Activated CD4-positive, CD25-positive, alpha-beta regulatory T cell treated with anti-CD3 and anti-CD28 coated beads, Interleukin-2, amount 50 U/mL, for 72 hours (primary cell): ENCODE data around the gene REEP1.
"Not testable (repeated sequence)": the region's sequence is repeated elsewhere in the genome, so short reads cannot be mapped to it uniquely, and the experiment has no call there.

Experiments used
- DNase-seq: peaks from one replicate; pipeline ENCODE4 v3.0.0; 2021

Gene REEP1

DNA sequence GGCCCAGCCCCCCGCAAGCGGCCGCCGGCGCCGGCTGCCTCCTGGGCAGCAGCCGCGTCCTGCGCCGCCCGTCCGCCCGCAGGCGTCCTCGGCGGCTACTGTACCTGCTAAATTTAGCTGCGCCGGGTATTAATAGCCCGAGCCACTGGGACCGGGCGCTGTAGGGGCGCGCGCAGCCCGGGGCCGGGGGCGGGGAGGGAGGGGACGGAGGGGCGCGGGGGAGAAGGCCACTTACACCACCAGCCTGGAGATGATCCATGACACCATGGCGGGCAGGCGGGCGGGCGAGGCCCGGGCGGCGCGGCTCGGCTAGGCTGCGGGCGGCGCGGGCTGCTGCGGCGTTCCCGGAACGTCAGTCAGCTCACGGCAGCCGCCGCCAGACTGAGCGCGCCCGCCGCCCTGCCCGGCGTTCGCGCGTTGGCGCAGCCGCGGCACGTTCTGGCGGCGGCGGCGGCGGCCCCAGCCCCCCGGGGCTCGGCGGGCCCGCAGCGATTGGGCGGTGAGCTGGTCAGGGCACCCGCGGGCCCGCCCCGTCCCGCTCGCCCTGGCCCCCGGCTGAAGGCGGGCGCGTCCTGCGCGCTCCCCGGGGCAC is at the start of gene REEP1:
Gene REEP1 (minus strand): TSS at position 383 of the 592 bp plus-strand sequence. CDS start 116 bp downstream, at position 267.
- DNase-seq = no peak

GRCh38 chr2:86383844-86384243 is 46.4 kb upstream of the REEP1 start:
- DNase-seq = no peak

GRCh38 chr2:86382698-86383097 is 45.3 kb upstream of the REEP1 start:
- no peak for DNase-seq

GRCh38 chr2:86382108-86382507 is 44.7 kb upstream of the REEP1 start:
- no peak for DNase-seq

DNA sequence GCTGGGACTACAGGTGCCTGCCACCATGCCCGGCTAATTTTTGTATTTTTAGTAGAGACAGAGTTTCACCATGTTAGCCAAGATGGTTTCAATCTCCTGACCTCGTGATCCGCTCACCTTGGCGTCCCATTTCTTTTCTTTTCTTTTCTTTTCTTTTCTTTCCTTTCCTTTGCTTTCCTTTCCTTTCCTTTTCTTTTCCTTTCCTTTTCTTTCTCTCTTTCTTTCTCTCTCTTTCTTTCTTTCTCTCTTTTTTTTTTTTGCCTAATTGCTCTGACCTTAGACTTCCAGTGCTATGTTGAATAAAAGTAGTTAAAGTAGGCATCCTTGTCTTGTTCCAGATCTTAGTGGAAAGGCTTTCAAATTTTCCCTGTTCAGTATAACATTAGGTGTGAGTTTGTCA is 41.0 kb upstream of the REEP1 start:
- no peak for DNase-seq

- no peak for DNase-seq
These were observed 38.2 kb upstream of the REEP1 start for GRCh38 chr2:86375623-86376022.

DNA sequence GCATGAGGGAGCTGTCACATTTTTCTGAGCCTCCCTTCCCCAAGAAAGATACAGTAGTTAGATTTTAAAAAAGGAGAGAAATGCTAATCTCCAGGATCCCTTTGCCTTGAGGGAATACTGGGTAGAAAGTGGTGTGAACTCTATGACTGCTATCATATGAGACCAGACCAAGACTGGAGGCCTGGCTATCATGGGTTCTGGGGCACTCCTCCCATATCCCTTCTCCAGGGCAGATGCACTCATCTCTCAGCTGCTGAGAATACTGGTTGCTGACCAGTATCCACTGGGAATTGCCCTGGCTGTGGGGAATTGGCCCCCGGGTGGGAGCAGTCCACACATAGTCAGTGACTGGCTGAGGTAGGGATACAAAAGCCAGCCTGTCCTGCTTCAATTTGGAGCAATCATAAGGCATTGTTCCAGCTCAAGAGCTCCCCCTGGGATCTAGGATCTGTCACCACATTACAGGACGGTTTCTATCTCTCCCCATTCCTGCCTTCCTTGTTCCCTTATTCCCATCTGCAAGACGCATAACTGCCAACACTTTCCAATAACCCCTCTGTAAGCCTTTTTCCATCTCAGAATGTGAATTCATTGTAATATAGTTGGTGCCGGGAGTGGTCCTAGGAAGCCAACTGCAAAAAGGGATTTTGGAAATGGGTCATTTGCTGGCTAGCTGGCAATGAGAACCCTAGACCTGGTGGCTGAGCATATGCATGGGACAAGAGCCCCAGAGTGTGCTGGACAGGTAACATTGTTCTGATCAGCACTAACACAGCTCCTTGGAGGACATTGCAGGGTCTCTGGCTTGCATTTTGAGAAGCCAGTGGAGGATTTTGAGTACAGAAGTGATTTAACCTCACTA is 35.4 kb upstream of the REEP1 start:
- DNase-seq = no peak

DNA sequence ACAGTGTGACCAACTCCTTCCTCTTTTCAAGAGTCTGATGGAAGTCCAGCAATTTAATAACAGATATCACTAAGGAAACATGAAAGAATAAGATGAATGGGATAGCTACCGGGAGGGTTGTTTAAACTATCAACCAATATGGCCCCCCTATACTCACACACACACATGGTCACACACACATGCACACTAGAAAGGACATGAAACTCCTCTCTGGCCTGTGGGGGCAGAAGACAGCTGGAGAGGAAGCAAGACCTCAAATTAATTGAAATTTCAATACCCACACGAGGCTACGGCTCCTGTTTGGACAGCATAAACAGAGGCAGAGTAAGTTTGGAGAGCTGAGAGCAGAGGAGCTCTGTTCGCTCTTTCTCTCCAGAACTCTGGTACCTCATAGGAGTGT is 34.7 kb upstream of the REEP1 start:
- DNase-seq = no peak

DNA sequence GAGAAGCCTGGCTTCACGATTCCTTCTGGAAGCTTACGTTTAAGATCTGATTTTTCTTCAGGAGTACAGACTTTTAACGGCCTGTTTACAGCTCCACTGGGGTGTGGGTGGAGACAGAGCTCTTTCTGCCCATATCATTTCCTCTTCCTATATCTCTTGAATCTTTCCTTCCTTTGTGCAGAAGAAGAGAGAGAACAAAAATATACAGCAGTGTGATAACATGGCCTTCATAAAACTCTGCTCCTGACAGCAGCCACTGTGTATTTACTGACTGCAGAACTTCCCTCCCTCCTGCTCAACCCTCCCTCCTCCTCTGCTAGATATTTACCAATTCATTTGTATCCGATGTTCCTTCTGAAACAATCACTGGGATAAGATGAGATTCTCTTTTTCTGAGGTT is 34.1 kb upstream of the REEP1 start:
- no peak for DNase-seq

DNA sequence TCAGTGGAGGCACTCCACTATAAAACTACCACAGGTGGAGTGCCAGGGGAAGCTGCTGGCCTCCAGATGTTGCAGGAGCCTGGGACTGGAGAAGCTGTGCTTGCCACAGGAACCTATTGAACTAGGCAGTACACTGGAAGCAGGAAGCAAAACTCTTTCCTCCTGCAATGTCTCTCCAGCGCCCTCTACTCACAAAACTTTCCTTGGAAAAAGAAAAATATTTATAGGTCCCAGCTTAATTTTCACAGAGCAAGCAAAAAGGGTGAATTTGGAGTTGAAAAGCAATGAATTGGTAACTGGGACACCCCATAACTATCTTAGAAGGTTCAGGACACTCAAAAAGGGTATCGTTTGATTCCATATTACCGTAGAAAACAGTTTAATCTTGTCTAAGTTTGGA is 33.2 kb upstream of the REEP1 start:
- DNase-seq = no peak

DNA sequence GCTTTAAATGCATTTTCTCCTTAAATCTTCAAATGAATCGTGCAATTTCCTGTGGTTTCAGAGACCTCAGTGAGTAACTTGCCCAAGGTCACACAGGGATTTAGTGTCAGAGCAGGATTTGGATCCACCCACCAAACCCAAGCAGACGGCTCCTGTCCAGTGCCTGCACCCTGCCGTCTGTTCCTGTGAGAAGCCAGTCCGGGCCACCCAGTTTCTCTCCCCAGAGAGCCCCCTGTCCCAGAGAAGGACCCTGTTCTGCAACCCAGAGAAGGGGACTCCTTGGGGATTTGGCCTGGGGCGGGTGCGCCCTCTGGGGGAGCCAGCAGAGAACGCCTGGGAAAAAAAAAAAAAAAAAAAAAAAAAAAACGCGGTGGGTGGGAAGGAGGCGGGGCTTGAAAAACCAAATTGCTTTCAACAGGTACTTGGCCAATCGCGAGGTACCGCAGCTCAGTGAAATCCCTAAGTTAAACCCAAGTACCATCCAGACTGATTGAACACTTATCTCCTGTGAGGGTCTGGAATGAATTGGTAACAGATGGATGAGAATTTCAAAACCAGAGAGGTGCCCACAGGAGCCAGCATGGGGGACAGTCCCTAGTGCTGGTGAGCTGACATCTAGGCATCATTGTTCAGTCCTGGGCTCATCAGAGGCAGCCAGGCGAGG is 30.9 kb upstream of the REEP1 start:
- peak; percentile 34 for DNase-seq

DNA sequence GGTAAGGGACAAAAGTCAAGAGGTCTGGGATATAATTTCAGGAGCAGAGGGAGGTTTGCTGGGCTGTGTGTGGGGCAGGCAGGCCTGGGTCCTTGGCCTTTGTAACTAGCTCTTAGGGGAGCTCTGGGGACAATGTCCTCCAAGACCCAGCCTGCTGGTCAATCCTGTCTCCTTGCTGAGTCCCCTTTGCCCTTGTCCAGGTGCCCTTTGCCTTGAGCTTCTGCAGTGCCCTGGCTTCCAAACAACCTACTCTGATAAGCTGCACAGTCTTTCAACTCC is 30.0 kb upstream of the REEP1 start:
- no peak for DNase-seq

- no peak for DNase-seq
These were observed 29.4 kb upstream of the REEP1 start for GRCh38 chr2:86366651-86367498.

DNA sequence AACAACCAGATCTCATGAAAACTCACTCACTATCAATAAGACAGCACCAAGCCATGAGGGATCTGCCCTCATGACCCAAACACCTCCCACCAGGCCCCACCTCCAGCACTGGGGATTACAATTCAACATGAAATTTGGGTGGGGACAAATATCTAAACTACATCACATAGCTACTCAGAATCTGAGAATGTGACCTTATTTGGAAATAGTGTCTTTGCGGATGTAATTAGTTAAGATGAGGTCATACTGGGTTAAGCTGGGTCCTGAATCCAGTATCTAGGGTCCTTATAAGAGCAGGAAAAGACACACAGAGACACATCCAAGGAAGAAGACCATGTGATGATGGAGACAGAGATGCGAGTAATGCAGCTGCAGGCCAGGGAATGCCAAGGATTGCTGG is 27.5 kb upstream of the REEP1 start:
- DNase-seq = no peak

DNA sequence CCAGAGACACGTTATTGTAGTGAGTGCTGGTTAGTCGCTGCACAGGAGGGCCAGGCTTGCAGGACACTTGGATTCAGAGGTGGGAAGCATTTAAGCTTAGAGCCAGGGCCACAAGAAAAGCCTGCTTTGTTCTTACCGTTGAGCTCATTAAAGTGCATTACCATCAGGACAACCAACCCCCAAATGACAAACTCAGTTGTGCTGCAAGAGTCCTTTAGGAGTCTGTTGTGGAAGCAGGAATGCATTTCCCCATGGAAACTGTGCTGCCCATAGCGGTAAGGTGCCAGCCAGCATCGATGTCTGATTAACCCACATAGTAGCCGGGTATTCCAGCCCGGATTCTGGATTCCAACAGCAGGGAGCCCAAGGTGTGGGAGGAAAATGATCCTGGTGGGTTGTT is 23.4 kb upstream of the REEP1 start:
- DNase-seq = no peak

DNA sequence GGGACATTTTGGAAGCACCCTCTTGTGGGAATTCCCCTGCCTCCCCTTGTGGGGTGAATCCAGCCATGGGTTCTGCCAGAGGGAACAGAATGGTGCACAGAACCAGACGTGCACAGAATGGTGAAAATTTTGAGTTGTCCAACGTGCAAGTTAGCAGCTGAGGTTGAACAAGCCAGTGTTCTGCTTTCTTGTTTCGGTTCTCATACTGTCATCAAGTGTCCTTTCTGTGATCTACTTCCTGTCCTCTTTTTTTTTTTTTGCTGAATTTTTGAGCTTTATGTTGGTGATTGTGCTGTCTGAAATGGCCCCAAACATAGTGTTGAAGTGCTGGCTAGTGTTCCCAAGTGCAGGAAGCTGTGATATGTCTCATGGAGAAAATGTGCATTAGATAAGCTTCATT is 21.5 kb upstream of the REEP1 start:
- DNase-seq = no peak

- DNase-seq = no peak
These were observed 20.1 kb upstream of the REEP1 start for GRCh38 chr2:86357392-86357963.

- no peak for DNase-seq
These were observed 15.3 kb upstream of the REEP1 start for GRCh38 chr2:86352727-86353221.

DNA sequence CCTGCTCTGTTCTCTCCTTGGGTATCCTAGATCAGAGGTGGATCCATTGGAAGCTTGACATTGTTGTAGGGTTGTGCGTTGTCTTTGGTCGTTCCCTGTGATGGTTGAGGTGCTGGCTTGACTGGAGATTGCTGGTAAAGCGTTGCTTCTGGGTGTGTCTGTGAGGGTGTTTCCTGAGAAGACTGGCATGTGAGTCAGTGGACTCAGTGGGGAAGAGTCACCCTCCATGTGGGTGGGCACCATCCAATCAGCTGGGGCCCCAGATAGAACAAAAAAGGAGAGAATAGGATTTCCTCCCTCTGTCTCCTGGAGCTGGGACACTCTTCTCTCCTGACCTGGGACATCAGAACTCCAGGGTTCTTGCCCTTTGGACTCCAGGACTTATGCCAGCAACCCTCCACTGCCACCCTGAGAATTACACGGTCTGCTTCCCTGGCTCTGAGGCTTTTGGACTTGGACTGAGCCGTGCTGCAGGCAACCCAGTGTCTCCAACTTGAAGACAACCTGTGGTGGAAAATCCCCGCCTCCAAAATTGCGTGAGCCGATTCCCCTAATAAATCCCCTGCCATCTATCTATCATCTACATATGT is 14.8 kb upstream of the REEP1 start:
- no peak for DNase-seq

- DNase-seq = no peak
These were observed 13.3 kb upstream of the REEP1 start for GRCh38 chr2:86350751-86351150.

DNA sequence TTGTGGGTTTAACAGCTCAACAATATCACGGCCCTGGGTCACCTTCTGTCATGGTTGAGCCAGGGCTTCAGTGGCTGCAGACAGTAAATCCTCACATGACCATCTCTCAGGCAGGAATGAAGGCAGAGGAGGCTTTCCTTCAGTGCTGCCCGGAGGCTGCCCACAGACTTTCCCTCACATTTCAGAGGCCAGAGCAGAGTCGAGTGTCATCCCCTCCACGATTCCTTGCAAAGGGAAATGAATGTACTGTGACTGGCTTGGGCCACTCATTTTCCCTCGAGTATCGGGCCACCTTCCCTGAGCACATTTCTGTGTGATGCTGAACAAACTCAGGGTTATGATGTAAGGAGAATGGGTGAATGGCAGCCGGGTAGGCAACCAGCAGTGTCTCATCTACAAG is 10.0 kb upstream of the REEP1 start:
- DNase-seq = no peak

- DNase-seq = not testable (repeated sequence)
These were observed 8.5 kb upstream of the REEP1 start for GRCh38 chr2:86345783-86346370.
